ENCODE measurements around the gene BHMT. TPM values are rescaled to one million over a fixed set of nuclear protein-coding genes. Genes with fewer than 3 reads are reported as not detected.

Gene BHMT
- total and polyA plus RNA-seq, 2 of the 4 experiments (the other 2 are of a cell fraction), result not detected

GRCh38 chr5:79086116-79086515 is 25.5 kb upstream of the BHMT start:
- no peak overlapping the region for H3K9ac ChIP-seq (ENCODE audit: low read depth, low read length)
- H2AK9ac ChIP-seq (replicated peaks; ENCODE audit: low read depth, low read length, poor library complexity), result no peak overlapping the region
- no peaks in the 10 kb centered on the region for H4K20me1 ChIP-seq (ENCODE audit: insufficient read depth, low read length)
- H2BK20ac ChIP-seq (ENCODE audit: low read depth, low read length), result no peak overlapping the region
- no peak overlapping the region for H2BK120ac ChIP-seq (ENCODE audit: low read depth, low read length)
- no peak overlapping the region for H3K14ac ChIP-seq (replicated peaks; ENCODE audit: low read depth, low read length)
- no peak overlapping the region for H2BK15ac ChIP-seq (ENCODE audit: low read depth, low read length)
- H3K79me1 ChIP-seq (ENCODE audit: low read depth in 1 of 2, low read length in 2 of 2), result no peaks in the 10 kb centered on the region
- no TSS peak for BruUV-seq (replicated peaks)
- in situ Hi-C loops (cut with MboI; ENCODE audit: low sequenced_read_pairs) (no loop called here), dilution Hi-C loops (cut with HindIII; ENCODE audit: low sequenced_read_pairs, unreplicated experiment) (no loop called here), intact Hi-C loops (cut with micrococcal nuclease) (no loop called here)
- no peak overlapping the region for H3K4me2 ChIP-seq (ENCODE audit: low read depth, low read length)
- 83% methylated on average over 1 of the region's 2 CpGs; no CpG with 5 or more reads in 1 of the 2 experiments for WGBS, 2 experiments (ENCODE audit: extremely low coverage in 2 of 2, insufficient read length in 1 of 2)
- no peak overlapping the region for H3K27ac ChIP-seq (ENCODE audit: insufficient read depth, low read length)
- H3K4me3 ChIP-seq (ENCODE audit: insufficient read depth, low read depth, low read length), result no peak overlapping the region
- H4K5ac ChIP-seq (ENCODE audit: low read depth, low read length), result no peak overlapping the region
- H4K8ac ChIP-seq (ENCODE audit: low read depth in 2 of 2, low read length in 2 of 2), result no peak overlapping the region
- H3K9me1 ChIP-seq (ENCODE audit: insufficient read depth, low read length), result no peaks in the 10 kb centered on the region
- no peaks in the 10 kb centered on the region for H3K9me3 ChIP-seq (ENCODE audit: control insufficient read depth, insufficient read depth, low read length)
- no peak overlapping the region for H4K91ac ChIP-seq (ENCODE audit: insufficient read depth, low read depth, low read length)
- ATAC-seq (ENCODE audit: low read depth), result no peak
- no peaks in the 10 kb centered on the region for H3K4me1 ChIP-seq (ENCODE audit: control insufficient read depth, insufficient read depth, low read length)
- H2AFZ ChIP-seq (replicated peaks; ENCODE audit: low read length, poor library complexity), result no peak overlapping the region
- H3K36me3 ChIP-seq (ENCODE audit: control insufficient read depth, insufficient read depth, low read length), result no peaks in the 10 kb centered on the region
- ChIA-PET CTCF (no interaction called here), POLR2A (ENCODE audit: unreplicated experiment) (no interaction called here)
- no peak overlapping the region for H2BK5ac ChIP-seq (ENCODE audit: low read depth, low read length, poor library complexity, severe bottlenecking)
- no peak overlapping the region for H2AK5ac ChIP-seq (ENCODE audit: low read depth, low read length)
- H3K27me3 ChIP-seq (ENCODE audit: control insufficient read depth, insufficient read depth, low read length), result no peaks in the 10 kb centered on the region
- no peak overlapping the region for H3K23ac ChIP-seq (ENCODE audit: low read depth, low read length)
- no peak for DNase-seq
- H3K18ac ChIP-seq (ENCODE audit: low read depth, low read length), result no peak overlapping the region
- TF ChIP-seq RCOR1 (IDR thresholded peaks at IDR 0.05; ENCODE audit: insufficient replicate concordance, low read length), result no peak
- TF ChIP-seq, protein P1, sequence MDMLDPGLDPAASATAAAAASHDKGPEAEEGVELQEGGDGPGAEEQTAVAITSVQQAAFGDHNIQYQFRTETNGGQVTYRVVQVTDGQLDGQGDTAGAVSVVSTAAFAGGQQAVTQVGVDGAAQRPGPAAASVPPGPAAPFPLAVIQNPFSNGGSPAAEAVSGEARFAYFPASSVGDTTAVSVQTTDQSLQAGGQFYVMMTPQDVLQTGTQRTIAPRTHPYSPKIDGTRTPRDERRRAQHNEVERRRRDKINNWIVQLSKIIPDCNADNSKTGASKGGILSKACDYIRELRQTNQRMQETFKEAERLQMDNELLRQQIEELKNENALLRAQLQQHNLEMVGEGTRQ (IDR thresholded peaks at IDR 0.05; ENCODE audit: low read depth, low read length), result no peak
- TF ChIP-seq, protein P2, sequence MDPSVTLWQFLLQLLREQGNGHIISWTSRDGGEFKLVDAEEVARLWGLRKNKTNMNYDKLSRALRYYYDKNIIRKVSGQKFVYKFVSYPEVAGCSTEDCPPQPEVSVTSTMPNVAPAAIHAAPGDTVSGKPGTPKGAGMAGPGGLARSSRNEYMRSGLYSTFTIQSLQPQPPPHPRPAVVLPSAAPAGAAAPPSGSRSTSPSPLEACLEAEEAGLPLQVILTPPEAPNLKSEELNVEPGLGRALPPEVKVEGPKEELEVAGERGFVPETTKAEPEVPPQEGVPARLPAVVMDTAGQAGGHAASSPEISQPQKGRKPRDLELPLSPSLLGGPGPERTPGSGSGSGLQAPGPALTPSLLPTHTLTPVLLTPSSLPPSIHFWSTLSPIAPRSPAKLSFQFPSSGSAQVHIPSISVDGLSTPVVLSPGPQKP (IDR thresholded peaks at IDR 0.05; ENCODE audit: borderline replicate concordance, low read depth, low read length), result no peak
- H3K56ac ChIP-seq (ENCODE audit: extremely low read depth, insufficient read depth, low read length), result no peak overlapping the region
- H3K4ac ChIP-seq (ENCODE audit: low read depth, low read length), result no peak overlapping the region

All from IMR-90 (cell line).